PC-3 (cell line): ENCODE results near the gene NUDT3.

ENCODE experiments used
- CTCF ChIP-seq: fragments of 300-600 bp; sonication (generic); conservative IDR thresholded peaks from 2 replicates; pipeline ENCODE4 v1.5.1; 2017; ENCODE audit warnings: antibody characterized with exemption, low read depth, mild to moderate bottlenecking, low read length
- EZH2 ChIP-seq: fragments of 300-600 bp; sonication (generic); IDR thresholded peaks from one replicate; pipeline ENCODE4 v1.6.1; 2017; ENCODE audit warnings: antibody characterized with exemption, mild to moderate bottlenecking, low read length; ENCODE audit not compliant: unreplicated experiment
- EZH2phosphoT487 ChIP-seq: fragments of 300-600 bp; sonication (generic); IDR thresholded peaks from 2 replicates; pipeline ENCODE4 v1.6.1; 2018; ENCODE audit warnings: mild to moderate bottlenecking, antibody characterized with exemption, low read length, borderline replicate concordance

- TF ChIP-seq CTCF (no peak), EZH2 (no peak), EZH2phosphoT487 (no peak)
These were observed 142.8 kb downstream of the NUDT3 start for GRCh38 chr6:34249469-34250261.
